HepG2 (cell line): ENCODE measurements around the gene MOK. TPM values are rescaled to one million over a fixed set of nuclear protein-coding genes. Genes with fewer than 3 reads are reported as not detected.

ENCODE experiments used
- ATAC-seq: fragments of 200-7000 bp; cut with Tn5 transposase; 3 replicates; pipeline ENCODE4 v1.9.1; 2020; ENCODE audit warnings: mild to moderate bottlenecking, moderate library complexity
- BruUV-seq: library from RNA; stranded (reverse); fragments of 400-500 nt; replicated peaks from 2 replicates; lab custom pipeline; 2021; lab: Mats Ljungman, UMichigan
- CTCF ChIA-PET: fragments of 300-600 bp; formaldehyde crosslinking; extraction: SDS; loops from one replicate; lab custom pipeline; 2021; ENCODE audit warnings: low total read pairs, inconsistent platforms, low intra/inter-chr PET ratio; lab: Yijun Ruan, JAX
- POLR2A ChIA-PET: fragments of 350-600 bp; sonication (Branson Sonifier 250); formaldehyde crosslinking; loops from one replicate; lab custom pipeline; 2020; ENCODE audit warnings: antibody characterized with exemption, inconsistent platforms; lab: Yijun Ruan, JAX
- DNase-seq: peaks from one replicate; pipeline ENCODE4 v3.0.0-alpha.2; 2015; ENCODE audit warnings: low spot score
- FAIRE-seq: peaks from 3 replicates; lab custom pipeline; 2011; peaks lifted over from hg19 to GRCh38; lab: Jason Lieb, UNC
- H2AFZ ChIP-seq: one replicate; pipeline ENCODE4 v1.6.1; 2011; ENCODE audit warnings: low read length, inconsistent platforms
- H3K27ac ChIP-seq: fragments of 300-600 bp; 3 replicates; pipeline ENCODE4 v1.8.0; 2011; ENCODE audit warnings: mixed run types, mild to moderate bottlenecking, mixed read lengths, low read length, inconsistent platforms; ENCODE audit not compliant: insufficient read depth; ENCODE audit errors: extremely low read length
- H3K27me3 ChIP-seq, 2 experiments: fragments of 200-600 bp in 1 of 2; 2 replicates in 1 of 2; 3 replicates in 1 of 2; pipeline versions ENCODE4 v1.6.0 to v1.8.0; 2011; ENCODE audit warnings: low read length in 2 of 2, mild to moderate bottlenecking in 2 of 2, moderate library complexity in 2 of 2, inconsistent platforms in 1 of 2; ENCODE audit not compliant: insufficient read depth in 2 of 2, control insufficient read depth in 1 of 2
- H3K36me3 ChIP-seq, 2 experiments: fragments of 200-600 bp in 1 of 2; replicated peaks in 1 of 2; 2 replicates in 1 of 2; 3 replicates in 1 of 2; pipeline versions ENCODE4 v1.5.1 to v1.8.0; 2011; ENCODE audit warnings: low read length in 2 of 2, inconsistent platforms in 1 of 2; ENCODE audit not compliant: insufficient read depth in 2 of 2, control insufficient read depth in 1 of 2
- H3K4me1 ChIP-seq: 2 replicates; pipeline ENCODE4 v1.5.1; 2012; ENCODE audit warnings: low read length, inconsistent platforms; ENCODE audit not compliant: insufficient read depth
- H3K4me2 ChIP-seq: 2 replicates; pipeline ENCODE4 v1.6.0; 2011; ENCODE audit warnings: low read depth, low read length, inconsistent platforms
- H3K4me3 ChIP-seq, 3 experiments: fragments of 200-600 bp in 1 of 3; sonication (generic), shearing (Covaris generic) in 1 of 3; replicated peaks in 1 of 3; 2 replicates each; pipeline ENCODE4 v1.5.1; 2011 to 2016; ENCODE audit warnings: low read length in 3 of 3, inconsistent platforms in 2 of 3, low read depth in 2 of 3, mild to moderate bottlenecking in 2 of 3, control low read depth in 1 of 3, mixed read lengths in 1 of 3; ENCODE audit not compliant: insufficient read depth in 1 of 3
- H3K79me2 ChIP-seq: one replicate; pipeline ENCODE4 v1.6.1; 2011; ENCODE audit warnings: low read length, inconsistent platforms; ENCODE audit not compliant: insufficient read depth
- H3K9ac ChIP-seq: 2 replicates; pipeline ENCODE4 v1.6.0; 2011; ENCODE audit warnings: mild to moderate bottlenecking, low read depth, low read length, inconsistent platforms; ENCODE audit not compliant: insufficient read depth
- H3K9me3 ChIP-seq: 2 replicates; pipeline ENCODE4 v1.5.1; 2012; ENCODE audit warnings: mild to moderate bottlenecking, low read length
- H4K20me1 ChIP-seq: 2 replicates; pipeline ENCODE4 v1.6.0; 2011; ENCODE audit warnings: inconsistent platforms, mild to moderate bottlenecking, low read length, moderate library complexity; ENCODE audit not compliant: insufficient read depth
- AGO2 ChIP-seq: fragments of 200-400 bp; formaldehyde crosslinking; optimal IDR thresholded peaks from 2 replicates; pipeline ENCODE3; 2017; ENCODE audit warnings: mild to moderate bottlenecking, low read depth, low read length, moderate library complexity
- CBX5 ChIP-seq: sonication (generic); formaldehyde crosslinking; IDR thresholded peaks from 2 replicates; pipeline ENCODE4 v1.4.0; 2020; ENCODE audit warnings: missing genetic modification reagents, borderline replicate concordance
- CENPX ChIP-seq: sonication (generic); formaldehyde crosslinking; IDR thresholded peaks from 2 replicates; pipeline ENCODE4 v1.9.0; 2021; ENCODE audit warnings: mild to moderate bottlenecking, missing genetic modification reagents, moderate library complexity
- ELF3 ChIP-seq: IDR thresholded peaks from 2 replicates; pipeline ENCODE4 v1.6.1; 2016; ENCODE audit warnings: missing genetic modification reagents, missing compliant biosample characterization
- PAX8 ChIP-seq: sonication (generic); formaldehyde crosslinking; IDR thresholded peaks from 2 replicates; pipeline ENCODE4 v1.8.0; 2022; ENCODE audit warnings: mild to moderate bottlenecking, missing genetic modification reagents, borderline replicate concordance
- PLSCR1 ChIP-seq: sonication (generic); formaldehyde crosslinking; IDR thresholded peaks from 2 replicates; pipeline ENCODE4 v1.5.0; 2020; ENCODE audit warnings: missing genetic modification reagents, mild to moderate bottlenecking, borderline replicate concordance
- RBFOX2 ChIP-seq: fragments of 200-400 bp; formaldehyde crosslinking; IDR thresholded peaks from 2 replicates; pipeline ENCODE4 v1.6.1; 2017; ENCODE audit warnings: low read depth, mild to moderate bottlenecking, low read length
- REST ChIP-seq, 2 experiments: IDR thresholded peaks; 2 replicates each; pipeline ENCODE4 v1.6.1; 2011 to 2012; ENCODE audit warnings: low read length in 2 of 2, borderline replicate concordance in 1 of 2, low read depth in 1 of 2, mild to moderate bottlenecking in 1 of 2, moderate library complexity in 1 of 2
- SNAPC2 ChIP-seq: sonication (generic); formaldehyde crosslinking; IDR thresholded peaks from 2 replicates; pipeline ENCODE4 v1.8.1; 2022; ENCODE audit warnings: mild to moderate bottlenecking, missing genetic modification reagents
- ZNF607 ChIP-seq: sonication (generic); formaldehyde crosslinking; IDR thresholded peaks from 2 replicates; pipeline ENCODE4 v1.5.1; 2020; ENCODE audit warnings: missing genetic modification reagents, mild to moderate bottlenecking, borderline replicate concordance
- ZNF646 ChIP-seq: sonication (generic); formaldehyde crosslinking; IDR thresholded peaks from 2 replicates; pipeline ENCODE4 v1.9.0; 2021; ENCODE audit warnings: mild to moderate bottlenecking, missing genetic modification reagents
- ZNF652 ChIP-seq: IDR thresholded peaks from 2 replicates; pipeline ENCODE4 v1.6.1; 2016; ENCODE audit warnings: low read depth, borderline replicate concordance
- WGBS: methylation state at CpG from one replicate; pipeline ENCODE4 v1.1.6; 2017; ENCODE audit warnings: low lambda C conversion rate; 5-methylcytosine and 5-hydroxymethylcytosine counted together
- in situ Hi-C: cut with HindIII; loops from 2 replicates; pipeline ENCODE4 v1.10.0; 2017; ENCODE audit warnings: low pct_unique_long_range_greater_than_20kb; ENCODE audit not compliant: extremely low pct_ligation_motif_present
- intact Hi-C: fragments of 100-400 bp; cut with micrococcal nuclease; formaldehyde crosslinking; loops from one replicate; pipeline ENCODE4 v1.10.0; 2022; ENCODE audit not compliant: unreplicated experiment
- polyA plus RNA-seq, 8 experiments: library from polyadenylated mRNA; depleted of rRNA in 3 of 8; stranded (reverse) in 7 of 8; unstranded in 1 of 8; fragments of >200 nt; fragmentation: Illumina TruSeq in 4 of 8; extraction: Trizol in 4 of 8; gene quantifications; 2 replicates each; pipeline versions ENCODE4 v1.2.1 to v1.2.3, GENCODE V29; 2011 to 2016; ENCODE audit warnings: low read depth in 4 of 8, missing spikeins in 1 of 8, mixed read lengths in 1 of 8; ENCODE audit not compliant: insufficient read depth in 1 of 8
- total RNA-seq, 5 experiments: library from RNA; depleted of rRNA; stranded (reverse); fragments of >200 nt; fragmentation: Illumina TruSeq; extraction: Trizol; gene quantifications; 2 replicates each; pipeline ENCODE4 v1.2.3, GENCODE V29; 2016; ENCODE audit warnings: low read depth in 1 of 5

The MOK gene
- total and polyA plus RNA-seq, 2 of the 13 experiments (the other 11 are each of a cell fraction or from before 2014, with no cell fraction given): 15.3 to 16.9 TPM

GRCh38 chr14:102320033-102320660 is 15.2 kb upstream of the MOK start:
- in situ Hi-C loops (no loop called here), intact Hi-C loops (loop anchor here (5.0 kb wide), 2 partner anchors 272 to 358 kb away; partner anchors contain the start of genes DYNC1H1 and RCOR1)
- Histone ChIP-seq H3K4me1 (peaks cover 65% of the 10 kb centered on the region), H3K9ac (peak overlapping the region; percentile 98), H2AFZ (no peak overlapping the region), H3K79me2 (peaks cover 7% of the 10 kb centered on the region), H3K9me3 (no peaks in the 10 kb centered on the region), H4K20me1 (no peaks in the 10 kb centered on the region), H3K27ac (peak overlapping the region; percentile 96), H3K36me3 (no peaks in the 10 kb centered on the region), H3K4me3 (peak overlapping the region; percentile 72 to 85 (median 74)), H3K27me3 (no peaks in the 10 kb centered on the region; a peak in 1 of 5 replicates), H3K4me2 (peak overlapping the region; percentile 96)
- ChIA-PET CTCF (no interaction called here), POLR2A (interaction anchor here (0.5 to 2.9 kb wide), 8 partner anchors 12 to 613 kb away, joined by 3 to 14 read pairs (median 6); partner anchors contain the start of genes CINP, MOK and TECPR2)
- DNase-seq (no peak), ATAC-seq (no peak), FAIRE-seq (no peak)
- WGBS: 0% methylated on average over 12 of the region's 30 CpGs
- BruUV-seq: no TSS peak
- TF ChIP-seq CBX5 (CRISPR knock-in tag) (0 out of 2 replicates have a peak, but pooled peaks have one; percentile 41), PAX8 (no peak), ZNF646 (CRISPR knock-in tag) (no peak), ZNF607 (CRISPR knock-in tag) (peak; percentile 71; the same call in 1 of the 2 replicates), REST (IDR thresholded peaks at IDR 0.05; ENCODE audit: borderline replicate concordance in 1 of 2, low read depth in 1 of 2, low read length in 2 of 2) (no peak), ELF3 (CRISPR knock-in tag) (no peak), ZNF652 (CRISPR knock-in tag) (no peak), SNAPC2 (CRISPR knock-in tag) (no peak), CENPX (CRISPR knock-in tag) (no peak), AGO2 (peak; percentile 98), RBFOX2 (peak; percentile 85), PLSCR1 (CRISPR knock-in tag) (no peak)
